ENCODE data around the gene PTPRD. TPM values are rescaled to one million over a fixed set of nuclear protein-coding genes. Genes with fewer than 3 reads are reported as not detected.

PTPRD gene
- total RNA-seq, 1 experiment from 2014 or later: not detected

- CTCF ChIA-PET: interaction anchor here (0.7 to 1.0 kb wide), 5 partner anchors 57 to 270 kb away, joined by 3 to 8 read pairs (median 3); no protein-coding TSS in a partner anchor
- peak; percentile 67 for DNase-seq (ENCODE audit: low spot score)
- no TSS peak for BruUV-seq (replicated peaks)
- intact Hi-C loops (cut with micrococcal nuclease; ENCODE audit: unreplicated experiment): loop anchor here (1.0 to 5.0 kb wide), 4 partner anchors 36 to 272 kb away; no protein-coding TSS in a partner anchor
- Histone ChIP-seq H3K4me1 (ENCODE audit: insufficient read depth, low read length, poor library complexity, severe bottlenecking) (no peaks in the 10 kb centered on the region), H3K27me3 (replicated peaks; ENCODE audit: insufficient read depth, low read depth, low read length, poor library complexity) (no peaks in the 10 kb centered on the region), H3K36me3 (ENCODE audit: insufficient read depth, low read length, poor library complexity, severe bottlenecking) (no peaks in the 10 kb centered on the region), H3K9me3 (ENCODE audit: low read depth, low read length, poor library complexity, severe bottlenecking) (no peaks in the 10 kb centered on the region), H3K27ac (ENCODE audit: low read depth, low read length, poor library complexity, severe bottlenecking) (no peak overlapping the region), H3K4me3 (ENCODE audit: low read depth, low read length, poor library complexity, severe bottlenecking) (no peak overlapping the region)
- POLR2A ChIA-PET (ENCODE audit: low non-redundant PET): no interaction called here
- TF ChIP-seq EZH2 (IDR thresholded peaks at IDR 0.05; ENCODE audit: borderline replicate concordance, low read depth, low read length, poor library complexity, severe bottlenecking) (no peak), CTCF (conservative IDR thresholded peaks at IDR 0.05; ENCODE audit: low read depth, low read length) (peak; percentile 65)
Measured at GRCh38 chr9:10268531-10269485, 344.0 kb downstream of the PTPRD start.

GRCh38 chr9:10265153-10265631, 347.6 kb downstream of the PTPRD start:
- H3K4me1 ChIP-seq (ENCODE audit: insufficient read depth, low read length, poor library complexity, severe bottlenecking): no peaks in the 10 kb centered on the region
- no peak for DNase-seq (ENCODE audit: low spot score)
- TF ChIP-seq EZH2 (IDR thresholded peaks at IDR 0.05; ENCODE audit: borderline replicate concordance, low read depth, low read length, poor library complexity, severe bottlenecking) (no peak), CTCF (conservative IDR thresholded peaks at IDR 0.05; ENCODE audit: low read depth, low read length) (no peak)
- ChIA-PET CTCF (no interaction called here), POLR2A (ENCODE audit: low non-redundant PET) (no interaction called here)
- H3K4me3 ChIP-seq (ENCODE audit: low read depth, low read length, poor library complexity, severe bottlenecking): no peak overlapping the region
- no peaks in the 10 kb centered on the region for H3K36me3 ChIP-seq (ENCODE audit: insufficient read depth, low read length, poor library complexity, severe bottlenecking)
- no peak overlapping the region for H3K27ac ChIP-seq (ENCODE audit: low read depth, low read length, poor library complexity, severe bottlenecking)
- H3K27me3 ChIP-seq (replicated peaks; ENCODE audit: insufficient read depth, low read depth, low read length, poor library complexity): no peaks in the 10 kb centered on the region
- BruUV-seq (replicated peaks): no TSS peak
- no peaks in the 10 kb centered on the region for H3K9me3 ChIP-seq (ENCODE audit: low read depth, low read length, poor library complexity, severe bottlenecking)
- intact Hi-C loops (cut with micrococcal nuclease; ENCODE audit: unreplicated experiment): loop anchor here (5.0 kb wide), 2 partner anchors 218 to 268 kb away; no protein-coding TSS in a partner anchor

GRCh38 chr9:10260501-10260900, 352.3 kb downstream of the PTPRD start:
- H3K4me1 ChIP-seq (ENCODE audit: insufficient read depth, low read length, poor library complexity, severe bottlenecking): no peaks in the 10 kb centered on the region
- no peaks in the 10 kb centered on the region for H3K9me3 ChIP-seq (ENCODE audit: low read depth, low read length, poor library complexity, severe bottlenecking)
- DNase-seq (ENCODE audit: low spot score): no peak
- intact Hi-C loops (cut with micrococcal nuclease; ENCODE audit: unreplicated experiment): no loop called here
- no peak overlapping the region for H3K4me3 ChIP-seq (ENCODE audit: low read depth, low read length, poor library complexity, severe bottlenecking)
- ChIA-PET CTCF (no interaction called here), POLR2A (ENCODE audit: low non-redundant PET) (no interaction called here)
- BruUV-seq (replicated peaks): no TSS peak
- no peaks in the 10 kb centered on the region for H3K36me3 ChIP-seq (ENCODE audit: insufficient read depth, low read length, poor library complexity, severe bottlenecking)
- H3K27me3 ChIP-seq (replicated peaks; ENCODE audit: insufficient read depth, low read depth, low read length, poor library complexity): no peaks in the 10 kb centered on the region
- TF ChIP-seq EZH2 (IDR thresholded peaks at IDR 0.05; ENCODE audit: borderline replicate concordance, low read depth, low read length, poor library complexity, severe bottlenecking): no peak
- TF ChIP-seq CTCF (conservative IDR thresholded peaks at IDR 0.05; ENCODE audit: low read depth, low read length): no peak
- no peak overlapping the region for H3K27ac ChIP-seq (ENCODE audit: low read depth, low read length, poor library complexity, severe bottlenecking)
